AG09309 (cell line): ENCODE results near the gene RIN3.

Experiments
- DNase-seq: peaks from one replicate; pipeline ENCODE4 v3.0.0-alpha.2; 2010; ENCODE audit warnings: low read depth
- H3K4me3 ChIP-seq: 2 replicates; pipeline ENCODE4 v1.5.1; 2011; ENCODE audit warnings: mild to moderate bottlenecking, low read depth, low read length, moderate library complexity; ENCODE audit not compliant: control insufficient read depth
- TF ChIP-seq, protein P1 (sequence below): IDR thresholded peaks from 2 replicates; pipeline ENCODE4 v1.5.1; 2011; ENCODE audit warnings: mild to moderate bottlenecking, low read depth, low read length, inconsistent platforms; ENCODE audit not compliant: insufficient read depth, control insufficient read depth; ENCODE audit errors: missing control alignments

The RIN3 gene

DNA sequence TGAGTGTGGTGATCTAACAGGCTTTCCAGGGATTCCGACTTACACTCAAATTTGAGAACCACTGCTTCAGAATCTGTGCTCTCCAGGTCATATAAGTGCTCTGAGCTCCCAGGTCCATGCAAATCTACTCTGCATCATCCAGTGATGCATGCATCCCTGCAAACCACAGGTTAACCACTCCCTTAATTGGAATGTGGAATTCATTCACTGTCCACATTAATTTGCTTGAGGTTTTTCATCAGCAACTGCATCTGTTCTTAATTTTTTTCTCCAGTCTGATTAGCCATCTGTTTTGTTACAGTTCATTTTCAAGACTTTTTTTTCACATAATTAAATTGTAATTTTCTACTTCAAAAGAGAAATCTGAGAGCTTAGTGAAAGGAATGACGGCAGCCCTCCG, 43.4 kb upstream of the RIN3 start:
- DNase-seq = peak; percentile 83

DNA sequence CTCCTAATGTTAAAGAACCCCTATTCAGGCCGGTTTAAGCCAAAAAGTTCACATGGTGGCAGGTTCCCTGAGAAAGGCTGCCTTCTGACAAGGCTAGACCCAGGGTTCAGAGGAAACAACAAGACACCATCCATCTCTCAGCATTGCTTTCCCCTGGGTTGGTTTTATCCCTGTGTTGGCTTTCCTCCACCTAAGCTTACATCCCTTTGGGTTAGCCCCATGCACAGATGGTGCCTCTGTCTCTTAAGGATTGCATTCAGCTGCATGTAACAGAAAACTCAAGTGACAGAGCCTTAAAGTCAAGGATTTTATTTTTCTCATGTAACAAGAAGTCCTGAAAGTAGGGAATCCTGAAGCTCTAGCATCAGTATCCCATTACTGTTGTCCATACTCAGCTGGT, 42.8 kb upstream of the RIN3 start:
- H3K4me3 ChIP-seq = no peak overlapping the region
- TF ChIP-seq, protein P1, sequence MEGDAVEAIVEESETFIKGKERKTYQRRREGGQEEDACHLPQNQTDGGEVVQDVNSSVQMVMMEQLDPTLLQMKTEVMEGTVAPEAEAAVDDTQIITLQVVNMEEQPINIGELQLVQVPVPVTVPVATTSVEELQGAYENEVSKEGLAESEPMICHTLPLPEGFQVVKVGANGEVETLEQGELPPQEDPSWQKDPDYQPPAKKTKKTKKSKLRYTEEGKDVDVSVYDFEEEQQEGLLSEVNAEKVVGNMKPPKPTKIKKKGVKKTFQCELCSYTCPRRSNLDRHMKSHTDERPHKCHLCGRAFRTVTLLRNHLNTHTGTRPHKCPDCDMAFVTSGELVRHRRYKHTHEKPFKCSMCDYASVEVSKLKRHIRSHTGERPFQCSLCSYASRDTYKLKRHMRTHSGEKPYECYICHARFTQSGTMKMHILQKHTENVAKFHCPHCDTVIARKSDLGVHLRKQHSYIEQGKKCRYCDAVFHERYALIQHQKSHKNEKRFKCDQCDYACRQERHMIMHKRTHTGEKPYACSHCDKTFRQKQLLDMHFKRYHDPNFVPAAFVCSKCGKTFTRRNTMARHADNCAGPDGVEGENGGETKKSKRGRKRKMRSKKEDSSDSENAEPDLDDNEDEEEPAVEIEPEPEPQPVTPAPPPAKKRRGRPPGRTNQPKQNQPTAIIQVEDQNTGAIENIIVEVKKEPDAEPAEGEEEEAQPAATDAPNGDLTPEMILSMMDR = no peak
- no peak for DNase-seq

More for the DNA sequence above, 43.4 kb upstream of the RIN3 start:
- no peak overlapping the region for H3K4me3 ChIP-seq
- TF ChIP-seq, protein P1 = no peak

DNA sequence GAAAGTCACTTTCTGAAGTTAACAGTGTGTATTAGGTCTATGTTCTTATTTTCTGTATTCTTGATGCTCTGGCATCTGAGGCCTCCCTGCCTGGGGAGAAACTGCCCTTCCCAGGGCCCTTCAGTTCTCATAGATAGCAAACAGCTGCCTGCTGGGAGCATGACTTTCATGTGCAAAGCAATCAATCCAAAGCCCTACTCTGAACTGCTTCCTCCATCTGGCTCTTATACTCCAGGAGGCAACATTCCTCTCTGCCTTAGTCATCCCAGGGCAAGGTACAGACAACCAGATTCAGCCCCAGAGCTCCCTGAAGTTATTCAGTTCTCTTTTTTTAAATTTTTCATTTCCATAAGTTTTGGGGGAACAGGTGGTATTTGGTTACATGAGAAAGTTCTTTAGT, 41.7 kb upstream of the RIN3 start:
- TF ChIP-seq, protein P1 = no peak
- no peak overlapping the region for H3K4me3 ChIP-seq
- DNase-seq = peak; percentile 41

DNA sequence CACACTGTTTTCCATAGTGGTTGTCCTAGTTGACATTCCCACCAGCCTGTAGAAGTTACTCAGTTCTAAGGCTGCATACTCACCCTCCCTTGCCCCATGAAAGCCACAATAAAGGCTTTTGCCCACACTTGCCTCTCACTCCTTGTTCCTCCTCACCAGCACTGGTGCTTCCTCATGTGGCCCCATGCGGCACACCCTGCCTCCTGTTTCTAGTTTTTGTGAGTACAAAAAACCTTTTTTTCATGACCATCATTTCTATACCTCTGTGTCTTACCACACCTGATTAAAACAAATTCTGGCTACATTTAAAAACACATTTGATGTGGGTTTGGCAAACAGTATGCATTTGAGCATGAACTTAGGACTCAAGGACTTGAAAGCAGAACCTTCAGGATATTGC, 40.7 kb upstream of the RIN3 start:
- DNase-seq = no peak
- no peak overlapping the region for H3K4me3 ChIP-seq
- TF ChIP-seq, protein P1 = no peak

DNA sequence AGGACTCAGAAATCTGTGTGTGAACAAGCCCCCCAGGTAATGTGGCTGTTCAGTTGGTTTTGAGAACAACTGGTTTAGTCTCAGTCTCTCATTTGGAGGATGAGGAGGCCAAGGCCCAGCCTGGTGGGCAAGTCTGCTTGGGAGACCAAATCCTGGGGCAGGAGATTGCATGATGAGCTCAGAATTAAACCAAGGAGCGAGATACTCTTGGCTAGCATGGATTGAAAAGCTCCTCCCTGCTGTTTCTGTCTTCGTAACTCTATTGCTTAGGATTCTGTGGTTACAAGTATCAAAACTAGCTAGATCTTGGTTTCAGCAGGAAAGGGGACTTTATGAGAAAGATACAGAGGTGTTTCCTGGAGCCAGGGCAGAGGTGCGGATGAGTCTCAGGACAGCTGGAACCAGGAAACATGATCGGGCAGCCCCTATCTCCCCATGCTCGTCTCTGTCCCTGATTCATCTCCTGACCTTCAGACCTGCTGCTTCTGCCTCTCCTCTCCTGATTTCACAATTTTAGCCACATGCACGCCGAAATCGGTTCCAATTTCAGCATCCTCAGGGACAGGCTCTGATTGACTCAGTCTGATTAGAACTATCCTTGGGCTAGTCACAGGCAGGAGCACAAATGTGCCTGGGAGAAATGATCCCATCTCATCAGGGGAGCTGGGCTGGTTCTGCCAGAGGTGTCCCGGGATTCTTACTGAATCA, 40.2 kb upstream of the RIN3 start:
- no peak overlapping the region for H3K4me3 ChIP-seq
- DNase-seq = peak; percentile 57
- TF ChIP-seq, protein P1 = no peak

DNA sequence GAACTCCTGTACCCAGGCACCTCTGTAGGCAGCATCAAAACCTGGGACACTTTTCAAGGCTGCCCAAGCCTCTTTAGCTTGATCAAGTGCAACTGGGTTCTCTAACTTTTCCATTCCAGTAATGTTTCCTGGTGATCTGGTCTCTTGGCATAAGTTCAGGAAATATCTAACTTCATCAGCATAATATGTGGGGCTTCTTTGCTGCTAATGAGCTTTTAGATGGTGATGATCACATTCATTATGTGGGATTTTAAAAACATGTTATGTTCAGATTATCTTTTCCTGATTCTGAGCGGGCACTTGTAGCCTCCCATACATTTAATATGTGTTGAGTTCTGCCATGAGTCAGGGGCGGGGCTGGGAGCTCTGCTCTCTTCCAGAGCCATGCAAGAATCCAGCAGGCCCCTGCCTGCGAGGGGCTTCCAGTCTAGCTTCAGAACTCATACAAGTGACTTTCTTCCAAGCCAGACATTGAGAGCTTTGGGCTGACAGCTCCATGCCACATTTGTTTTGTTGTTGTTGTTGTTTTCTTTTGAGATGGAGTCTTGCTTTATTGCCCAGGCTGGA, 39.5 kb upstream of the RIN3 start:
- no peak for DNase-seq
- no peak overlapping the region for H3K4me3 ChIP-seq
- TF ChIP-seq, protein P1 = no peak
